MM.1S (cell line): Measurements from ENCODE around the gene MFGE8.

Experiments
- DNase-seq: peaks from one replicate; pipeline ENCODE4 v3.0.0-alpha.2; 2015
- H2AFZ ChIP-seq: fragments of 300-600 bp; sonication (generic); 2 replicates; pipeline ENCODE4 v1.6.0; 2016; ENCODE audit warnings: antibody characterized with exemption, low read length
- H3F3A ChIP-seq: fragments of 300-600 bp; sonication (generic); 2 replicates; pipeline ENCODE4 v1.6.1; 2016; ENCODE audit warnings: mild to moderate bottlenecking, antibody characterized with exemption, low read length, moderate library complexity, mixed read lengths; ENCODE audit not compliant: insufficient read depth
- H3K27ac ChIP-seq: fragments of 300-600 bp; sonication (generic); 2 replicates; pipeline ENCODE4 v1.5.1; 2016; ENCODE audit warnings: mild to moderate bottlenecking, low read length
- H3K27me3 ChIP-seq: fragments of 300-600 bp; sonication (generic); replicated peaks from 2 replicates; pipeline ENCODE4 v1.6.0; 2016; ENCODE audit warnings: low read length; ENCODE audit not compliant: insufficient read depth
- H3K36me3 ChIP-seq: fragments of 300-600 bp; sonication (generic); replicated peaks from 2 replicates; pipeline ENCODE4 v1.6.1; 2016; ENCODE audit warnings: mild to moderate bottlenecking, low read length, mixed read lengths; ENCODE audit not compliant: insufficient read depth
- H3K4me1 ChIP-seq: fragments of 300-600 bp; sonication (generic); 2 replicates; pipeline ENCODE4 v1.6.1; 2016; ENCODE audit warnings: low read length, mixed read lengths
- H3K4me2 ChIP-seq: fragments of 300-600 bp; sonication (generic); 2 replicates; pipeline ENCODE4 v1.6.0; 2016; ENCODE audit warnings: low read depth, low read length
- H3K4me3 ChIP-seq: fragments of 300-600 bp; sonication (generic); 2 replicates; pipeline ENCODE4 v1.5.1; 2016; ENCODE audit warnings: low read length, mixed read lengths
- H3K79me2 ChIP-seq: fragments of 300-600 bp; sonication (generic); 2 replicates; pipeline ENCODE4 v1.6.1; 2016; ENCODE audit warnings: mixed run types, low read length, mixed read lengths
- H3K9ac ChIP-seq: fragments of 300-600 bp; sonication (generic); 2 replicates; pipeline ENCODE4 v1.6.1; 2016; ENCODE audit warnings: low read length, mixed read lengths
- H3K9me2 ChIP-seq: fragments of 300-600 bp; sonication (generic); replicated peaks from 2 replicates; pipeline ENCODE4 v1.6.1; 2016; ENCODE audit warnings: mild to moderate bottlenecking, low read length, mixed read lengths; ENCODE audit not compliant: insufficient read depth
- H3K9me3 ChIP-seq: fragments of 300-600 bp; sonication (generic); replicated peaks from 2 replicates; pipeline ENCODE4 v1.6.1; 2016; ENCODE audit warnings: mild to moderate bottlenecking, low read length, mixed read lengths; ENCODE audit not compliant: insufficient read depth
- H4K20me1 ChIP-seq: fragments of 300-600 bp; sonication (generic); 2 replicates; pipeline ENCODE4 v1.6.1; 2016; ENCODE audit warnings: mild to moderate bottlenecking, low read length, moderate library complexity, mixed read lengths; ENCODE audit not compliant: insufficient read depth
- CTCF ChIP-seq: fragments of 300-600 bp; sonication (generic); IDR thresholded peaks from 2 replicates; pipeline ENCODE4 v1.5.1; 2016; ENCODE audit warnings: antibody characterized with exemption, low read length, mixed read lengths
- EZH2 ChIP-seq: fragments of 300-600 bp; sonication (generic); optimal IDR thresholded peaks from 2 replicates; pipeline ENCODE3; 2017; ENCODE audit warnings: low read depth, mild to moderate bottlenecking, antibody characterized with exemption, low read length, mixed read lengths
- EZH2phosphoT487 ChIP-seq: fragments of 300-600 bp; sonication (generic); IDR thresholded peaks from 2 replicates; pipeline ENCODE4 v1.6.1; 2018; ENCODE audit warnings: antibody characterized with exemption, low read length

Gene MFGE8

GRCh38 chr15:88863412-88863811, 49.8 kb downstream of the MFGE8 start:
- Histone ChIP-seq H3K9me3 (no peaks in the 10 kb centered on the region), H3K79me2 (no peaks in the 10 kb centered on the region), H3F3A (peaks cover 10% of the 10 kb centered on the region; the same call in 1 of the 2 replicates), H2AFZ (no peak overlapping the region), H3K9me2 (no peaks in the 10 kb centered on the region), H3K9ac (no peak overlapping the region), H3K4me2 (no peak overlapping the region), H3K4me3 (no peak overlapping the region), H3K27ac (no peak overlapping the region), H3K4me1 (peaks cover 21% of the 10 kb centered on the region), H3K27me3 (no peaks in the 10 kb centered on the region), H4K20me1 (no peaks in the 10 kb centered on the region), H3K36me3 (no peaks in the 10 kb centered on the region)
- TF ChIP-seq EZH2phosphoT487 (no peak), CTCF (no peak), EZH2 (no peak)
- DNase-seq = no peak

GRCh38 chr15:88860212-88860611, 53.0 kb downstream of the MFGE8 start:
- no peaks in the 10 kb centered on the region for H3K36me3 ChIP-seq
- no peak overlapping the region for H3K27ac ChIP-seq
- H3K4me2 ChIP-seq = no peak overlapping the region
- H3K9ac ChIP-seq = no peak overlapping the region
- no peaks in the 10 kb centered on the region for H3K9me2 ChIP-seq
- peaks cover 6% of the 10 kb centered on the region; the same call in 1 of the 2 replicates for H3F3A ChIP-seq
- no peak overlapping the region for H3K4me3 ChIP-seq
- no peak for DNase-seq
- TF ChIP-seq EZH2 (no peak), EZH2phosphoT487 (no peak), CTCF (no peak)
- no peak overlapping the region for H2AFZ ChIP-seq
- H3K79me2 ChIP-seq = no peaks in the 10 kb centered on the region
- H3K9me3 ChIP-seq = no peaks in the 10 kb centered on the region
- H3K4me1 ChIP-seq = peaks cover 7% of the 10 kb centered on the region
- peaks cover 15% of the 10 kb centered on the region for H3K27me3 ChIP-seq
- no peaks in the 10 kb centered on the region for H4K20me1 ChIP-seq

- peaks cover 19% of the 10 kb centered on the region for H3K27me3 ChIP-seq
- no peak overlapping the region for H3K27ac ChIP-seq
- no peak for DNase-seq
- no peaks in the 10 kb centered on the region for H3K9me2 ChIP-seq
- no peaks in the 10 kb centered on the region for H3F3A ChIP-seq
- no peak overlapping the region for H3K9ac ChIP-seq
- no peak overlapping the region for H2AFZ ChIP-seq
- no peaks in the 10 kb centered on the region for H3K36me3 ChIP-seq
- H3K4me3 ChIP-seq = no peak overlapping the region
- no peaks in the 10 kb centered on the region for H3K9me3 ChIP-seq
- TF ChIP-seq CTCF (no peak), EZH2phosphoT487 (no peak), EZH2 (no peak)
- H4K20me1 ChIP-seq = no peaks in the 10 kb centered on the region
- no peaks in the 10 kb centered on the region for H3K79me2 ChIP-seq
- H3K4me1 ChIP-seq = peaks cover under 1% of the 10 kb centered on the region
- H3K4me2 ChIP-seq = no peak overlapping the region
These were observed 53.6 kb downstream of the MFGE8 start for GRCh38 chr15:88859550-88859949.
